Panc1 (cell line): ENCODE results near the gene RYR3. TPM values are rescaled to one million over a fixed set of nuclear protein-coding genes. Genes with fewer than 3 reads are reported as not detected.

ENCODE experiments used
- ATAC-seq: fragments of 200-7000 bp; cut with Tn5 transposase; 2 replicates; pipeline ENCODE4 v1.9.1; 2020; ENCODE audit warnings: mild to moderate bottlenecking, moderate library complexity
- BruUV-seq: library from RNA; stranded (reverse); fragments of 400-500 nt; replicated peaks from 2 replicates; lab custom pipeline; 2021; lab: Mats Ljungman, UMichigan
- CTCF ChIA-PET: fragments of 300-600 bp; sonication (Branson Sonifier 250); formaldehyde crosslinking; loops from one replicate; lab custom pipeline; 2022; ENCODE audit warnings: antibody characterized with exemption; lab: Charles Lee
- POLR2A ChIA-PET: fragments of 300-600 bp; sonication (Branson Sonifier 250); formaldehyde crosslinking; loops from one replicate; lab custom pipeline; 2022; ENCODE audit warnings: antibody characterized with exemption; lab: Charles Lee
- DNase-seq: peaks from one replicate; pipeline ENCODE4 v3.0.0-alpha.2; 2010; ENCODE audit warnings: low read depth, low spot score
- H3K27ac ChIP-seq: 2 replicates; pipeline ENCODE4 v1.5.1; 2011; ENCODE audit warnings: mild to moderate bottlenecking, low read length, inconsistent platforms
- H3K27me3 ChIP-seq: fragments of 200-500 bp; sonication (Bioruptor generic); 2 replicates; pipeline ENCODE4 v1.6.0; 2014; ENCODE audit warnings: low read length, inconsistent platforms; ENCODE audit not compliant: control insufficient read depth, insufficient read depth
- H3K36me3 ChIP-seq: fragments of 200-500 bp; sonication (Bioruptor generic); 2 replicates; pipeline ENCODE4 v1.5.1; 2014; ENCODE audit warnings: inconsistent platforms, mild to moderate bottlenecking, low read length, moderate library complexity; ENCODE audit not compliant: control insufficient read depth, insufficient read depth
- H3K4me1 ChIP-seq: 2 replicates; pipeline ENCODE4 v1.5.1; 2011; ENCODE audit warnings: inconsistent platforms, mild to moderate bottlenecking, low read length, moderate library complexity; ENCODE audit not compliant: control insufficient read depth, insufficient read depth
- H3K4me3 ChIP-seq, 2 experiments: 2 replicates each; pipeline ENCODE4 v1.5.1; 2011 to 2012; ENCODE audit warnings: low read depth in 2 of 2, low read length in 2 of 2, mild to moderate bottlenecking in 2 of 2, inconsistent platforms in 1 of 2, moderate library complexity in 1 of 2
- H3K9me3 ChIP-seq: fragments of 200-500 bp; sonication (Bioruptor generic); 2 replicates; pipeline ENCODE4 v1.5.1; 2014; ENCODE audit warnings: low read depth, mild to moderate bottlenecking, inconsistent platforms, low read length, moderate library complexity; ENCODE audit not compliant: control insufficient read depth, insufficient read depth
- CTCF ChIP-seq: fragments of 450-650 bp; IDR thresholded peaks from 2 replicates; pipeline ENCODE4 v1.5.1; 2017; ENCODE audit warnings: mild to moderate bottlenecking
- POLR2AphosphoS5 ChIP-seq: IDR thresholded peaks from 2 replicates; pipeline ENCODE4 v1.6.1; 2012; ENCODE audit warnings: mild to moderate bottlenecking, low read depth, low read length, moderate library complexity
- REST ChIP-seq, 2 experiments: IDR thresholded peaks; 2 replicates each; pipeline ENCODE4 v1.6.1; 2011 to 2012; ENCODE audit warnings: low read depth in 2 of 2, control low read depth in 1 of 2, low read length in 1 of 2, mild to moderate bottlenecking in 1 of 2, moderate library complexity in 1 of 2; ENCODE audit not compliant: insufficient read depth in 1 of 2
- SIN3A ChIP-seq: IDR thresholded peaks from 2 replicates; pipeline ENCODE4 v1.6.1; 2012; ENCODE audit warnings: low read depth, mild to moderate bottlenecking, low read length, moderate library complexity, borderline replicate concordance; ENCODE audit not compliant: insufficient read depth
- TCF7L2 ChIP-seq: IDR thresholded peaks from 2 replicates; pipeline ENCODE4 v1.6.1; 2011; ENCODE audit warnings: mild to moderate bottlenecking, low read depth, low read length, inconsistent platforms
- in situ Hi-C: cut with HindIII; loops from 2 replicates; pipeline ENCODE4 v1.10.0; 2016; ENCODE audit warnings: low sequenced_read_pairs, low pct_unique_long_range_greater_than_20kb
- intact Hi-C: fragments of 100-400 bp; cut with micrococcal nuclease; formaldehyde crosslinking; loops from one replicate; pipeline ENCODE4 v1.10.0; 2022; ENCODE audit not compliant: unreplicated experiment
- total RNA-seq: library from RNA; stranded (reverse); gene quantifications from one replicate; pipeline ENCODE4 v1.2.1, GENCODE V29; 2021; ENCODE audit not compliant: unreplicated experiment

The RYR3 gene
- total RNA-seq, 1 experiment from 2014 or later, result not detected

GRCh38 chr15:33908406-33908805 lies 597.6 kb downstream of the RYR3 start:
- no peaks in the 10 kb centered on the region for H3K27me3 ChIP-seq
- POLR2A ChIA-PET, result no interaction called here
- H3K9me3 ChIP-seq, result no peaks in the 10 kb centered on the region
- H3K4me1 ChIP-seq, result no peaks in the 10 kb centered on the region; the same call in 1 of the 2 replicates
- H3K27ac ChIP-seq, result no peak overlapping the region
- DNase-seq (no peak), ATAC-seq (no peak)
- TF ChIP-seq POLR2AphosphoS5 (no peak), REST (IDR thresholded peaks at IDR 0.05; ENCODE audit: insufficient read depth in 1 of 2, low read depth in 2 of 2, low read length in 1 of 2) (no peak), CTCF (no peak), TCF7L2 (no peak), SIN3A (no peak)
- no TSS peak for BruUV-seq
- no peak overlapping the region for H3K4me3 ChIP-seq
- in situ Hi-C loops, result no loop called here
- H3K36me3 ChIP-seq, result no peaks in the 10 kb centered on the region
- CTCF ChIA-PET, result no interaction called here
- intact Hi-C loops, result no loop called here

GRCh38 chr15:33910741-33911140 lies 600.0 kb downstream of the RYR3 start:
- CTCF ChIA-PET, result no interaction called here
- TF ChIP-seq CTCF (no peak), TCF7L2 (no peak), POLR2AphosphoS5 (no peak), REST (IDR thresholded peaks at IDR 0.05; ENCODE audit: insufficient read depth in 1 of 2, low read depth in 2 of 2, low read length in 1 of 2) (no peak), SIN3A (no peak)
- H3K4me3 ChIP-seq, result no peak overlapping the region
- in situ Hi-C loops, result no loop called here
- H3K27me3 ChIP-seq, result no peaks in the 10 kb centered on the region
- H3K4me1 ChIP-seq, result no peaks in the 10 kb centered on the region
- ATAC-seq (no peak), DNase-seq (no peak)
- intact Hi-C loops, result no loop called here
- H3K36me3 ChIP-seq, result no peaks in the 10 kb centered on the region
- no peak overlapping the region for H3K27ac ChIP-seq
- BruUV-seq, result no TSS peak
- H3K9me3 ChIP-seq, result no peaks in the 10 kb centered on the region
- POLR2A ChIA-PET, result no interaction called here
